ENCODE data around the gene CNTNAP2.
"Not testable (repeated sequence)": the region's sequence is repeated elsewhere in the genome, so short reads cannot be mapped to it uniquely, and the experiment has no call there.

The CNTNAP2 gene

DNA sequence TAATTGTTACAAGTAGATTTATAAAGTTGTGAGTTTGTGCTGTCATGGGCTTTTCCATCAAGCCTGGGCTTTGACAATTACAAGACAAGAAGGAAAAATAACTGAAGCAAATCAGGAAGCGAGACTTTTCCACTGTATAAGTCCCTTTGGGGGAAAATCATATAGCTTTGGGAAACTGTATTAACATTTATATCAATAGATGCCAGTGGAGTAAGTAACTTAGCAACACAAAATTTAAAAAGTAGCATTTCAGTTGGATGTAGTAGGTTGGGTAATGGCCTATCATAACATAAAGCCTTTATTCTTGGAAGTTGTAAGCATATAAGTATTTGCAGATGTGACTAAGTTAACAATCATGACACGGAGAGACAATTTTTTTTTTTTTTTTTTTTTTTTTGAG, 931.1 kb downstream of the CNTNAP2 start:
- DNase-seq, result no peak

DNA sequence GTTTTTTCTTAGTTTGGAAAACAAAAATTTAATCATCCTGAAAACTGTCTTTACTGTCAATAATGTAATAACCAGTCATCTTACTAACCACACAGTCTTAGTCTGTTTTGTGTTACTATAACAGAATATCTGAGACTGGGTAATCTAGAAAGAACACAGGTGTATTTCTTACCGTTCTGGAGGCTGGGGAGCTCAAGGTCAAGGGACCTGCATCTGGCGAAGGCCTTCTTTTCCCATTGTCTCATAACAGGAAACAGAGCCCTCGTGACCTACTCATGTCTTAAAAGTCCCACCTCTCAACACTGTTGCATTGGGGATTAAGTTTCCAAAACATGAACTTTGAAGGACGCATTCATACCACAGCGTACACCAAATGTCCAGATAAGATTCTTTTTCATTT, 932.3 kb downstream of the CNTNAP2 start:
- DNase-seq, result no peak

DNA sequence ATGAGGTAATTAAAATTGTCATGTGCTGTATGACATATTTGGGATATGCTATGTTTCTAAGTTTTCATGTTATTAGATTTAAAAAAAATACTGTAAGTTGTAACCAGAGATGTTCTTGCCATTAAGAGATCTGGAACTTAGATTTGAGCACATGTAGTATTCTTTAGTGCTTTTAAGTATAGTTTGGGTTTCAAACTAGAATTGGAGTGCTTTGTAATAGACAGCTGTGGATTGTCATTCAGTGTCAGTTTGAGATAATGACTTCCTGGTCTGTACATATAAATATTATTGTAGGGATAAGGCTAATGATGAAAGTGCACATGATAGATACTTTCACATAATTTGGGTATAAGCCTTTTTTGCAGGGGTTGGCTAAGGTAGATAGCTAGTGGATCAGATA, 936.2 kb downstream of the CNTNAP2 start:
- no peak for DNase-seq

DNA sequence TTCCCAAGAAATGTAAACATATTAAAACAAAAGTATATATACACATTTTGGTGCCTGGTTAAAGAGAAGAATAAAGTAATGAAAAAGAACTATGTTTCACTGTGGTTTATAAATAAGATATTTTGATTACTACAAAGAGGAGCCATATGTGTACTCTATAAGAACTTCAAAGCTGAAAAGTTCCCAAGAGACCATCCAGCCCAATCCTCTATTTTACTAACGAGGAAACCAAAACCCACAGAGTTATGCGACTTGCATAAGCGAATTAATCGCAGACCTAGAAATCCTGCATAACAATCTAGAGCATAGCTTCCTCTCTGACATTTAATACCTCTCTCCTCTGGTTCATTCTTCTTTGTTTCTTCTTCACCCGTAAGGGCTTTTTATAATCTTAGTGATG, 937.1 kb downstream of the CNTNAP2 start:
- DNase-seq, result no peak

DNA sequence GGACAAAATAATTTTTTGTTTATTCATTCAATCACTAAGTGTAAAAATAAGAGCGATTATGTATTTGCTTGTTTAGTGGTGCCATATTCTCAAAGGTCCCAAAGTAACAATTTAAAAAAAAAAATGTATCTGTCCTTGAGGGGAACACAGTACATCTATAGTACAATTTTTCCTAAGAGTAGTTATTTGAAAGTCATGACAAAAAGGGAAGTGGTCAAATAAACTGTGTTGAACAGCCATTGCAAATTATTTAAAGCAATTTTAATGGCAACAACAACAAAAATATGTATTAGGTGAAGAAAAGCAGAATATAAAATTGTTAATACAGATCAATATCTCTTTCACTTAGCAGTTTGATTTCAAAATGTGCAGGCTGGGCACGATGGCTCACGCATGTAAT, 943.5 kb downstream of the CNTNAP2 start:
- no peak for DNase-seq

DNA sequence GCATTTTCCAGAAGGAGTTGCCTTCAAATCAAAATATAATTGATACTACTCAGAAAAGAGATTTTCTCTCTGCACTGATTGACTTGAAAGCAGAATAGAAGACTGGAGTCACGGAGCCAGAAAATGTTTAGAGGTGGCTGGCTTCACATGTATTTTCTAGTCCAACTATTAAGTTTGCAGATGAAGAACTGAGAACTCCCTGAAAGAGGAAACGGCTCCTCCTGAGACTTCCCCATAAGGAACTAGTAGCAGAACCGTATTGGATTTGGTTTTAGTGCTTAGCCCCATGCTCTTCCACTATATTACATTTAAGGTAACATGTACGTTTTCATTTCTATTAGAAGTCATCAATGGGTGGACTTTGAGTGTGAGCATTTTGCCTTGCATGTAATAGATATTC, 946.3 kb downstream of the CNTNAP2 start:
- no peak for DNase-seq

DNA sequence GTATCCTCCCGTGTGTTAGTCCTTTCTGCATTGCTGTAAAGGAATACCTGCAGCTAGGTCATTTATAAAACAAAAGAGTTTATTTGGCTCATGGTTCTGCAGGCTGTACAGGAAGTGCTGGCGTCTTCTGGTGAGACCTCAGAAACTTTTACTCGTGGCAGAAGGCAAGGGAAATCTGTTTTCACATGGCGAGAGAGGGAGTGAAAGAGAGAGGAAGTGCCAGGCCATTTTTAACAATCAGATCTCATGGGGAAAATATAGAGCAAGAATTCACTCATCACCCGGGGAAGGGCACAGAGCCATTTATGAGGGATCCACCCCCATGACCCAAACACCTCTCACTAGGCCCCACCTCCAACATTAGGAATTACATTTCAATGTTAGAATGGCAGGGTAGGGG, 952.2 kb downstream of the CNTNAP2 start:
- DNase-seq, result no peak

DNA sequence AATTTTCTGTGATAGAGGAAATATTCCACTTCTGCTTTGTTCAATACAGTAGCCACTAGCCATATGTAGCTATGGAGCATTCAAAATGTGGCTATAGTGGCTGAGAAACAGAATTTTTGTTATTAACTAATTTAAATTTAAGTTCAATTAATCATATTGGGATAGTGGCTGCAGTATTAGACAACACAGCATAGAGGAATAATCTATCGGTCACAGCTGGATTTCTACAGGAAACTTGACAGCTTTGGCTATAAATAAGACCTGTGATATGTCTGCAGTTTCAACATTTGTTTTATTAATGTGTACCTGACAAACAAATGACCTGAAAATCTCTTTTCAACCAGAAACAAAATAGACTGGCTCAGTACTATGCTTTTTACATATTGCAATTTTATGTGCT, 953.2 kb downstream of the CNTNAP2 start:
- no peak for DNase-seq

DNA sequence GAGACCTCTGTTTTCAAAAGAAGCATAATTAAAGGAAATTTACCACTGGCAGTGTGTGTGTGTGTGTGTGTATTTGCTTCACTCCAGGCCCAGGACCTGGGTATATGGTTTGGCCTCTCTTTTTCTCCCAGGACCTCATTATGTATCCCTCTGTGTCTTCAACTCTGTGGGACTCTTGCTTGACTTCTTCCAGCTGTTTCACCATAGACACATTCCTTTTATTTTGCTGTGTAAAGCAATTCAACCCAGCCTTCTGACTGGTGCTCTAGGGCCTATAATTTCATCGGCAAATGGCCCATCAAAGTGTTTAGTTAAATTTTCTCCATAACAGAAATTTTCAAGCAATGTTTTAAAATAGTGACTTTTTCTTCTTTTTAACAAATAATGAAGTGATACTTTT, 954.3 kb downstream of the CNTNAP2 start:
- DNase-seq, result no peak

DNA sequence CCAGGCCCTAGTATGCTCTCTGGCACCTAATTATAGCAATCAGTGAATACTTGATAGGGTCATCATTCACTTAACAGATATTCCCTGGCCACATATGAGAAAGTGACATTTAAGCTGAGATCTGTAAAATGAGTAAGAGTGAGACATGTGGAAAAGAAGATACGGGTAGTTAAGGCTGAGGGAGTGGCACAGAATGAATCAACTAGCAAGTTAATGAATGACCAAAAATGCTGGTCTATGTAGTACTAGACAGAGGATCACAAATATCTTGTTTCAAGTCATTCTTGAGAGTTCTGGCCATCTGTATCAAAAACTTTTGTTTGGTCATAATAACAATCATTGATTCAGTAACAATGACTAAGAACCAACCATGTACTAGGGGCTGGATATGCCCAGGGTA, 954.9 kb downstream of the CNTNAP2 start:
- DNase-seq, result no peak

DNA sequence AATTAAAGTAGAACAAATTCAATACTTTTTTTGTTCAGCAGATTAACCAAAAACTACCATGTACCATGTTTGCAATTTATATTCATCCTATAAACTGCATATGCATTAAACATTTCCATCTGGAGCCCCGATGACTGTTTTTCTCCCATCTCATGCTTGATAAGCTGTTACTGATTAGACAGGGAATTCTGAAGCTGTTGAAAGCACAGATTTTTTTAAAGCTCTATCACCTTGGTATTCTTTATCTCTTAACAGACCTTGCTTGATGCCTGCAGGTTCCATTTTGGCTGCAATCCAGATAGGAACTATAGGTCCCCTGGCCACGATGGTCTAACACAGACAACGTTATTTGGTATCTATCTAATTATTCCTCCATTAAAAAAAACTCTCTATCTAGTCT, 961.7 kb downstream of the CNTNAP2 start:
- no peak for DNase-seq

DNA sequence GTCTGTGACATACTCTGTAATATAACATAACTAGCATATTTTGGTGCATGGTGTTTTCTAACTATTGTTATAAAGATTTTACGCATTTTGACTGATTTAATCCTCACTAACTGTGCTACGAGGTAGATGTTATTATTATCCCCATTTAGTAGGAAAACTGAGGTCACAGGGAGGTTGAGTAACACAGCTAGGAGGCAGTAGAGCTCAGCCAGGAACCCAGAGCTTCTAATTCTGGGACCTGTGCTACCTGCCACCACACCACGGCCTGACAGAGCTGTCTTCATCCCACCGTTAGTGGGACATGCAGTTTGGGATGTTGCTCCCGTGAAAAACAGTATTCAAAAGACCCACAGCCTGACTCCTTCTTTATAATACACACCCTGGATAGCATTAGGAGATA, 962.5 kb downstream of the CNTNAP2 start:
- DNase-seq, result no peak

DNA sequence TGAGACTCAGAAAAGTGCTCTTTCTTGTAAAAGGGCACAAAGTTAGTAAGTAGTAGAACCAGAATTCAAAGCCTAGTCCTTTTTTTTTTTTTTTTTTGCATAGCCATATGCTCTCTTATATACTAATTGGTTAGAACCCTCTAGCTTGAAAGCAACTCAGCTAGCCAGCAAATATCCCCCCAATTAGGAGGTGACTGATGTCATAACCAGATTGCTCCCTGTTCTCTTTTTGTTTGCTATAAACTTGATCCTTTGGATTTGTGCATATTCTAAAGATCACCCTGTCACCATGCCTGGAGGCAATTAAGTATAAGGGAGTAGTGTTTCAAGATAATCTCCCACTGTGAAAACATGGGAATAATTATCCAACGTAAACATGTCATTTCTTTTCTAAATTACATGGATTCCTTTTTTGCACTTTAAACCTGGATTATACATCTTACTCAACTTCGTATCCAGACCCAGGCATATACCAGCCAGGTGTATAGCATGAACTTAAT, 963.4 kb downstream of the CNTNAP2 start:
- DNase-seq, result no peak

DNA sequence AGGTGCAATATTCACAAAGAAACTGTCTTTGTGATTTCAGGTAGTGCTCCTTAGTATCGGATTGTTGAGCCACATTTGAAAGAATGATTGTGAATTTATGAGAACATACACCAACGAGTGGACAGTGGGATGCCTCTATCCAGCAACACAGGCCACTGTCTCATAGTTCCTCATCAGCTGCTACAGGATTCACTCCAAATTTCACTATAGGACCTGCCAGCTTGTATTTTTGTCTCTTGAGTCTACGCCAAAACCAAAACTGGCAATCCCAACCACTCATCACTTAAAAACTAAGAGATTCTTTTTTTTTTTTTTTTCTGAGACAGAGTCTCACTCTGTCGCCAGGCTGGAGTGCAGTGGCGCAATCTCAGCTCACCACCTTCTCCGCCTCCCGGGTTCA, 964.5 kb downstream of the CNTNAP2 start:
- no peak for DNase-seq

DNA sequence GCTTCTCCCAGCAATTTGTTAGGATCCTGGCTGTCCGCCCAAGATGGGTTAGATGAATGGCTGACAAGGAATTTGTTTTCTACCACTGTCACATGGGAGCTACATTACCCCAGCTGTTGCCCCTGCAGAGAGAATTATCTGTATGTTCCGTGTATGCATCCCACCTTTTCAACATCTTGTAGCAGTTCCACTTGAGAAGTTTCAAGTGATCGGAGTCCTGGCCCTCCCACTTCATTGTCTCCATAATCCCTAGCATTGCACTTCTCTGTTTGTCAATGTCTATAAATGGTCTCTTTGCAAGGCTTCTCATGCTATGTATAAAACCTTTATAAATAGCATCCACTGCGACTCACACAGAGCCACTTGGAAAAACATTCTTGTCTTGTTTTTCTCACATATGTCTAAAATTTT, 972.5 kb downstream of the CNTNAP2 start:
- no peak for DNase-seq

DNA sequence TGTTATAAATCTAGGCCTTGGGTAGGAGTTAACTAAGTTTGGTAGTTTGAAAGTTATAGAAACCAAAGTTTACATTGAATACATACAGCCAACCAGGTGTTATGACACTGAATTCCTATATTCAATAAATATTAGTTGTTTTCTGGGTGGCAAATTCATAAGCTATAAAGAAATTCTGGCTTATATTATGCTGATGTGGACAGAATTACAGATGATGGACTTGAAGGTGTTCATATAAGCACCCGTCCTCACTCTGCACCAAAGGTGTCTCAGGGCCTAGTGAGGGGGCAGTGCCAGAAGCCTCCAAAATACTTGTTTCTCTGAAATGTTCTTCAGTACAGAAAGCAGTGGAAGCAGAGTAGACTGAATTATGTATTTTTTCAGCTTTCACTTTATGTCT, 973.0 kb downstream of the CNTNAP2 start:
- no peak for DNase-seq

DNA sequence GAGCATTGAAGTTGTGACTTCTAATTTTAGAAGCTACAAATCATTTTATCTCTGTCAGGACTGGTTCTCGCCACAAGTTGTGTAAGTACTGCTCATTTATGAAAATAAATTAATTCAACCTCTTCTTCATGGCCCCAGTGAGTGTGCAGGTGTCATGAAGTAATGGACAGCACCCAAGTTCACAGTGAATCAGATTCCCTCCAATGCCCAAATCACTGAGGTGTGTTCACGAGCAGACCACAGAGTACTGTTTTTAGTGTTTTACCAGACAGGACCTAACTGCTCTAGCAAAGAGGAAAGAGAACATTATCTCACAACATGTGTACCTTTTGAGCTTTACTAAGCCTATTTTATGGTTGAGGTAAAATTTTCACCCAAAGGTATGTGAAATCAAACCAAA, 980.0 kb downstream of the CNTNAP2 start:
- DNase-seq, result no peak

DNA sequence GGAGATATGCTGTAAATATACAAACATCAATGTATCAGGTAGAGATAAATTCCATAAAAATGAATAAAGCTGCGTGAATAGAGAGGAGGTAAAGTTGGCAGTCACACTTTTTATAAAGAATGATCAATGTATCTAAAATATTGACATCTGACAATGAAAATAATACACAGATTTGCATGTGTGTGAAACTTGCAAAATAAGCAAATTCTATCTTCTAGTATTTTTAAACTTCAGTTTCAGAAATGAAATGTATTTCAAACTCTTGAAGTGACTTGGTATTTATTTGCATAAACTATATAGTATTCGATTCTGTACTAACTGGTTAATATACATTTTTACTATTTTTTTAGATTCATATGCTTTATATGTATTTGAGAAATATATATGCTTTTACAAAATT, 986.6 kb downstream of the CNTNAP2 start:
- no peak for DNase-seq

DNA sequence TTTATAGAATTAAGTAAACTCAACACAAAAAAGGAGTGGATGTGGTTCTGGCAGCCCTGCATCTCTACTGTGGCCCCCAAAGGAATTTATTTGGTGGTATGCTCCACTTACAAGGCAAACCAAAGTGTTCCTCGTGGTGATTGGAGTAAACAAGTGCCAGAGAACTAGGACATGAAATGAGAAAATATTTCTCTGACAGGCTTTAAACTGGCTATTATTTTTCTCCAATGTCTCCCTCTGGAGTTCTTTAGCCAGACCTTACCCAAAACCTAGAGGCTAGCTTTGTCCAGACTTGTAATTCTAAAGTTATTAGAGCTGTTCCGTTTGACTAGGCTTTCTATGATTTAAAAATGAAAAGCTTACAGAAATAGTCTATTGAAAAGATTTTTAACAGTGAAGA, 990.1 kb downstream of the CNTNAP2 start:
- DNase-seq, result no peak

DNA sequence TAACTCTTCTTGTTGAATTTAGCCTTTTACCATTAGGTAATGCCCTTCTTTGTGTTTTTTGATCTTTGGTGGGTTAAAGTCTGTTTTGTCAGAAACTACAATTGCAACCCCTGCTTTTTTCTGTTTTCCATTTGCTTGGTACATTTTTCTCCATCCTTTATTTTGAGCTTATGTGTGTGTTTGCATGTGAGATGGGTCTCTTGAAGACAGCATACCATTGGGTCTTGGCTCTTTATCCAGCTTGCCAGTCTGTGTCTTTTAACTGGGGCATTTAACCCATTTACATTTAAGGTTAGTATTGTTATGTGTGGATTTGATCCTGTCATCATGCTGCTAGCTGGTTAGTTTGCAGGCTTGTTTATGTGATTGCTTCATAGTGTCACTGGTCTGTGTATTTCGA, 997.9 kb downstream of the CNTNAP2 start:
- not testable (repeated sequence) for DNase-seq

DNA sequence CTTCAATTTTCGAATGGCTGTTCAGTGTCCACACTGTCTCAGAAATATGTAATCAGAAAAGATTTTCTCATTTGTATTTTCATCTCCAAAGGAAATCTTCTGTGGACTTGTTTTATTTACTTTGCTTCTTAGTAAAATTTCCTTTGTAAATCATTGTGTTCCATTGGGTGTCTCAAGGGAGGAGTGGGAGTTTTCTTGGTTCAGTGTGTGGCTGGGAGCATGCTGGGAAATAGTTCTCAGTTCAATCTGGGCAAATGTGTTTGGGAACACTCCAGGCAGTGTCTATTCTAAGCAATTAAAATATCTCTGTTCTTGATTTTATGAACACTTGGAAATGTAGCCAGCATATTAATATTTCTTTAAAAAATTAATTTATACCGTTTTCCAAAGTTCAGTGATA, 1019.8 kb downstream of the CNTNAP2 start:
- no peak for DNase-seq

DNA sequence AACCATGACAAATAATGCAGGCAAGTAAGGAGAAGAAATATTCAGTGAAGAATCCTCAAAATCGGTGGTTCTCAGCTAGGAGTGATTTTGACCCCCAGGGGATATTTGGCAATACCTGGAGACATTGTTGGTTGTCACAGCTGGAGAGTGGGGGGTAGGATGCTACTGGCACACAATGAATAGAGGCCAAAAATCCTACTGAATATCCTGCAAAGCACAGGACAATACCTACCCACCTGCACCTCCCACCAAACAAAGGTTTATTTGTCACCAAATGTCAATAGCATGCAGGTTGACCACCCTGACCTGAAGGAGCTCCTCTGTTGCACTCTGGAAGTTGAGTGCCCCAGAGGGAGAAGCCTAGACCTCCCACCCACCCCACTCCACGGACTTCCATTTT, 1028.6 kb downstream of the CNTNAP2 start:
- no peak for DNase-seq

DNA sequence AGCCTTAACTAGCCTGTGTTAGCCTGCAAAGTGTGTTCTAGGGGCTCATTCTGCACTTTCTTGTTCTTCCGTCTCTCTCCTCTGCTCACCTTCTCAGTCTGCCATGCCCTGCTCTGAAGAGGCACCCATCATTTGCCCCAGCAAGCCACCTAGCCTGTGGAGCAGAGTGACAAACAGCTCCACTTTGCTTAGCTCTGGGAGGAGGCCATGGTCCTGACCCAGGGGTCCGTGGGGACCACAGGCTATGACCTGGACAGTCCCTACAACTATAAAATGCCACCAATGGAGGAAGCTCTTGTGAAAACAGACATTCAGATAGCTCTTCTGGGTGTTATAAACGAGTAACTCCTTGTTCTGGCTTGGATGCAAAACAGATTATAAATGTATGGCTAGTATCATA, 1029.6 kb downstream of the CNTNAP2 start:
- no peak for DNase-seq

DNA sequence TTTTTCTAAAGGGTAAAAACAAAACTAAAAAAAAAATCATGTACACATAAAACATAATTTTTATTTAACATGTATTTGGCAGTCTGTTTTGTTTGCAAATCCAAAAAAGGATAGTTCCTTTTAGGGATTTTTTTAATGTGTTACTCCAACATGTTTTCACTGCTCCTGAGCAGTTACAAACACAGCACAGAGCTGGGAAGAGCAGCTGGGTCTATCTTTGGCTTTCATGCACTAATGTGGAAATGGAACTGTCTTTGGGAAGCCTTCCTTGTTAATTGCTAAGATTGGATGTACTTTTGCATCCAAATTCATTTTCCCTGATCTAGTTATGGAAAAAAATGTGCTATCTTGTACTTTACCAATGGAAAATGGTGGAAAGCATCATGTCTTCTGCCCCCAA, 1035.1 kb downstream of the CNTNAP2 start:
- DNase-seq, result no peak

DNA sequence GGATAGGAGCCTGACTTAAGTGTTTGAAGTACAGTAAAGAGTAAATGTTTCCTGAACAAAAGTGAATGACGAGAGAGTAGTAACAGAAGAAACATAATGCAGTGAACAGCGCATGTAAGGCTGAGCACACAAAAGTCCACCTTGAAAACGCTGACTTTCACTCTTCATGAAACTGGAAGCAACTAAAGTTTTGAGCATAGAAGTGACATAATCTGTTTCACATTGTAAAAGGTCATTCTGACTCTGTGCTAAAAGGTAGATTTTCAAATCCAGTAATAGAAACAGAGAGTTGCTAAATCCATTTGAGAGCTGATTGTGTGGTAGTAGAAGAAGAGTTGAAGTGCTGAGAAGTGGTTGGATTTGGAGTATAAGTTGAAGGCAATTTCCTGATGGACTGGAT, 1037.0 kb downstream of the CNTNAP2 start:
- no peak for DNase-seq

DNA sequence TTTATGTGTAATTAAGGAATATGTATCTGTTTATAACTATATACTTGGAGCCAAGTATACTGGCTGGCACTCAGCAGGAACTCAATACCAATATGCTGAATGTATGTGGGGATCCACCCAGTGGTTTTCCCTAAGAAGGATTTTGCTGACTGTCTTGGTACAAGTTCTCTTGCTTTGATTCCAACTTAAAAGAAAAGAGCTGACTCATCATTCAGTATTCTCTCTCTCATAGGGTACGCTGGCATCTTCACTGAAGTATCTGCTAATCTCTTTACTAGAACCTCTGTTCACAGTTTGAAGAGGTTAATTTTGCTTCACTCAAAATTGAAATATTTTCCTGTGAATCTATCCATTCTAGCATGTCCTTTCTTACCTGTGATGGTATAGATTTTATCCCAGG, 1044.8 kb downstream of the CNTNAP2 start:
- DNase-seq, result no peak

Measured in activated CD4-positive, alpha-beta T cell treated with anti-CD3 and anti-CD28 coated beads, Interleukin-2, Interleukin-6, amounts not matched to agents 100 ng/mL and 50 ng/mL, durations not matched to agents 16 hours and 8 hours (primary cell).